ENCODE results near the gene MAN1A1. TPM values are rescaled to one million over a fixed set of nuclear protein-coding genes. Genes with fewer than 3 reads are reported as not detected.

Gene MAN1A1
- total and polyA plus RNA-seq, 2 of the 4 experiments (the other 2 are of a cell fraction): 5.9 to 6.4 TPM

DNA sequence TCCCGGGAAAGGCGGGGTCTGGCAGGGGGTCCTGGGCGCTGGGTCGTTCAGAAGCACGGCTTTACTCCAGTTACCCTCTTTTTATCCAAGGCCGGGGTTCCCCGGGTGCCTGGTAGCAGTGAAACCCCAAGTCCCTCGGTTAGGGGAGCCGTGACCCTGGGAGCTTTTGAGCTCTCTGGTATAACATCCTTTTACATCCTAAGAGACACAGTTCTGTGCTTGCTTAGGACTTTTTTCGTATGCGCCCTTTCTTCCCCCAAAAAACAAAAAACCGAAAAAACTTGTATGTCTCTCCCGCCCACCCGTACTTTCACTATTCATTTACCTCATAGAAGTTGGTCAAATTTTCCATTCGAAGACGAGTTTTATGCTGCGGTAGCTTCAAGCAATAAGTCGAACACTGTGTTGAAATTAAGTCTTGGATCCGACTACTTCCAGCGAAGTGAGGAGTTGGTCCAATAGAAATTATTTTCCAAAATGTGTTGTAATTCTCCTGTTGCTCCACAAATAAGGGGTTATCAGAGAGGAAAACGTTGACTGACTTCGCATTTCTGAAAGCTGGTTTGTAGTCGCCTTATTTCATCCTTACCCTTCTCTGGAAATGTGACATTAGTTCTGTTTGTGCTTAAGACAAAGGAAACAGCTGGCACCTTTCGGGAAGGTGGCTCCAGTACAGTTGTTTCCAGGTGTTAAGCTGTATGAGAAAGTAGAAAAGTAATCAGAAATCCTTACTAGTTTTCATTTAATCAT, 816 bp upstream of the MAN1A1 start:
- ATAC-seq (ENCODE audit: low read depth) (peak; percentile 2), DNase-seq (peak; percentile 67)
- dilution Hi-C loops (cut with HindIII; ENCODE audit: low sequenced_read_pairs, unreplicated experiment) (no loop called here), intact Hi-C loops (cut with micrococcal nuclease) (loop anchor here (2.0 to 10.0 kb wide), 8 partner anchors 132 to 1947 kb away; no protein-coding TSS in a partner anchor), in situ Hi-C loops (cut with MboI; ENCODE audit: low sequenced_read_pairs) (no loop called here)
- Histone ChIP-seq H4K20me1 (ENCODE audit: insufficient read depth, low read length) (no peaks in the 10 kb centered on the region), H2AFZ (replicated peaks; ENCODE audit: low read length, poor library complexity) (peak overlapping the region; percentile 95), H3K23ac (ENCODE audit: low read depth, low read length) (peak overlapping the region; percentile 86), H2AK9ac (replicated peaks; ENCODE audit: low read depth, low read length, poor library complexity) (peak overlapping the region; percentile 68), H3K36me3 (ENCODE audit: control insufficient read depth, insufficient read depth, low read length) (no peaks in the 10 kb centered on the region), H3K9me1 (ENCODE audit: insufficient read depth, low read length) (no peaks in the 10 kb centered on the region; the same call in 1 of the 2 replicates), H3K18ac (ENCODE audit: low read depth, low read length) (peak overlapping the region; percentile 40), H3K4me1 (ENCODE audit: control insufficient read depth, insufficient read depth, low read length) (peaks cover 5% of the 10 kb centered on the region; the same call in 1 of the 2 replicates), H4K8ac (ENCODE audit: low read depth in 2 of 2, low read length in 2 of 2) (peak overlapping the region in 1 of 2 experiments; percentile 34; a peak in 1 of 4 replicates), H2AK5ac (ENCODE audit: low read depth, low read length) (no peak overlapping the region), H4K91ac (ENCODE audit: insufficient read depth, low read depth, low read length) (no peak overlapping the region), H3K79me1 (ENCODE audit: low read depth in 1 of 2, low read length in 2 of 2) (peaks cover 5 to 16% of the 10 kb centered on the region in 2 experiments; a peak in 3 of 4 replicates), H3K4ac (ENCODE audit: low read depth, low read length) (0 out of 2 replicates have a peak overlapping the region, but pooled peaks have one; percentile 65), H4K5ac (ENCODE audit: low read depth, low read length) (peak overlapping the region; percentile 76; the same call in 1 of the 2 replicates), H3K56ac (ENCODE audit: extremely low read depth, insufficient read depth, low read length) (peak overlapping the region; percentile 22; the same call in 1 of the 2 replicates), H3K14ac (replicated peaks; ENCODE audit: low read depth, low read length) (peak overlapping the region; percentile 52; the same call in 1 of the 2 replicates), H3K9me3 (ENCODE audit: control insufficient read depth, insufficient read depth, low read length) (no peaks in the 10 kb centered on the region), H2BK5ac (ENCODE audit: low read depth, low read length, poor library complexity, severe bottlenecking) (no peak overlapping the region), H3K4me3 (ENCODE audit: insufficient read depth, low read depth, low read length) (peak overlapping the region; percentile 98), H2BK15ac (ENCODE audit: low read depth, low read length) (no peak overlapping the region), H2BK120ac (ENCODE audit: low read depth, low read length) (0 out of 2 replicates have a peak overlapping the region, but pooled peaks have one; percentile 2), H3K27ac (ENCODE audit: insufficient read depth, low read length) (peak overlapping the region; percentile 75), H3K9ac (ENCODE audit: low read depth, low read length) (peak overlapping the region; percentile 83), H3K27me3 (ENCODE audit: control insufficient read depth, insufficient read depth, low read length) (no peaks in the 10 kb centered on the region), H2BK20ac (ENCODE audit: low read depth, low read length) (no peak overlapping the region), H3K4me2 (ENCODE audit: low read depth, low read length) (peak overlapping the region; percentile 84)
- 0% methylated on average over 1 of the region's 24 CpGs; no CpG with 5 or more reads in 1 of the 2 experiments for whole genome bisulfite sequencing, 2 experiments (ENCODE audit: extremely low coverage in 2 of 2, insufficient read length in 1 of 2)
- no peak for TF ChIP-seq CHD1 (IDR thresholded peaks at IDR 0.05; ENCODE audit: low read depth, low read length)
- peak; percentile 60 for TF ChIP-seq CEBPB (IDR thresholded peaks at IDR 0.05; ENCODE audit: low read depth, low read length)
- POLR2A ChIA-PET (ENCODE audit: unreplicated experiment): interaction anchor here (0.7 kb wide), 1 partner anchor 218 kb away, joined by 3 read pairs; no protein-coding TSS in a partner anchor
- CTCF ChIA-PET: interaction anchor here (0.6 to 1.3 kb wide), 10 partner anchors 9 to 1690 kb away, joined by 3 to 9 read pairs (median 3); no protein-coding TSS in a partner anchor
- no TSS peak for BruUV-seq (replicated peaks)
